H9 (cell line): ENCODE data around the gene TRAPPC8. TPM values are rescaled to one million over a fixed set of nuclear protein-coding genes. Genes with fewer than 3 reads are reported as not detected.

Experiments
- DNase-seq: peaks from one replicate; pipeline ENCODE4 v3.0.0-alpha.2; 2017
- H2AFZ ChIP-seq: one replicate; pipeline ENCODE4 v1.6.1; 2013; ENCODE audit warnings: mild to moderate bottlenecking, low read length, control low read depth, moderate library complexity
- H2AK5ac ChIP-seq: 2 replicates; pipeline ENCODE4 v1.6.1; 2013; ENCODE audit warnings: low read length, control low read depth, mixed read lengths; ENCODE audit not compliant: insufficient read length
- H2BK120ac ChIP-seq: one replicate; pipeline ENCODE4 v1.6.1; 2013; ENCODE audit warnings: low read depth, mild to moderate bottlenecking, low read length, control low read depth, inconsistent platforms; ENCODE audit not compliant: poor library complexity, severe bottlenecking
- H2BK12ac ChIP-seq: 2 replicates; pipeline ENCODE4 v1.6.1; 2013; ENCODE audit warnings: low read length, control low read depth, mixed read lengths, low read depth; ENCODE audit not compliant: insufficient read length
- H2BK15ac ChIP-seq: 2 replicates; pipeline ENCODE4 v1.6.1; 2013; ENCODE audit warnings: low read depth, low read length, control low read depth
- H2BK20ac ChIP-seq: one replicate; pipeline ENCODE4 v1.6.1; 2013; ENCODE audit warnings: low read depth, mild to moderate bottlenecking, low read length, control low read depth, inconsistent platforms; ENCODE audit not compliant: poor library complexity, severe bottlenecking
- H2BK5ac ChIP-seq: 2 replicates; pipeline ENCODE4 v1.6.1; 2013; ENCODE audit warnings: low read length, control low read depth, mixed read lengths; ENCODE audit not compliant: insufficient read length
- H3K14ac ChIP-seq: 2 replicates; pipeline ENCODE4 v1.6.1; 2013; ENCODE audit warnings: low read length, control low read depth; ENCODE audit not compliant: insufficient read depth
- H3K18ac ChIP-seq: 2 replicates; pipeline ENCODE4 v1.6.1; 2013; ENCODE audit warnings: low read depth, mild to moderate bottlenecking, mixed read lengths, low read length, control low read depth; ENCODE audit not compliant: insufficient read length
- H3K23ac ChIP-seq: 2 replicates; pipeline ENCODE4 v1.6.1; 2013; ENCODE audit warnings: low read length, control low read depth, mixed read lengths, low read depth; ENCODE audit not compliant: insufficient read length
- H3K23me2 ChIP-seq: 2 replicates; pipeline ENCODE4 v1.6.1; 2013; ENCODE audit warnings: low read depth, mild to moderate bottlenecking, mixed read lengths, low read length, control low read depth; ENCODE audit not compliant: insufficient read length, poor library complexity, severe bottlenecking
- H3K27ac ChIP-seq: 2 replicates; pipeline ENCODE4 v1.5.1; 2013; ENCODE audit warnings: low read length, control low read depth, mixed read lengths, low read depth; ENCODE audit not compliant: insufficient read length
- H3K27me3 ChIP-seq: 2 replicates; pipeline ENCODE4 v1.6.1; 2013; ENCODE audit warnings: low read length, control low read depth, inconsistent platforms; ENCODE audit not compliant: insufficient read depth
- H3K4ac ChIP-seq: 2 replicates; pipeline ENCODE4 v1.6.1; 2013; ENCODE audit warnings: low read depth, mild to moderate bottlenecking, control low read depth, inconsistent platforms, low read length, moderate library complexity
- H3K4me1 ChIP-seq: 2 replicates; pipeline ENCODE4 v1.6.1; 2013; ENCODE audit warnings: low read length, control low read depth, inconsistent platforms; ENCODE audit not compliant: insufficient read depth
- H3K4me2 ChIP-seq: 2 replicates; pipeline ENCODE4 v1.6.1; 2013; ENCODE audit warnings: low read length, control low read depth, mixed read lengths; ENCODE audit not compliant: insufficient read length, insufficient read depth
- H3K56ac ChIP-seq: 2 replicates; pipeline ENCODE4 v1.6.1; 2013; ENCODE audit warnings: low read depth, mild to moderate bottlenecking, mixed read lengths, low read length, control low read depth; ENCODE audit not compliant: insufficient read length
- H3K79me1 ChIP-seq: 2 replicates; pipeline ENCODE4 v1.6.1; 2013; ENCODE audit warnings: low read depth, mild to moderate bottlenecking, moderate library complexity, low read length, control low read depth, inconsistent platforms; ENCODE audit not compliant: insufficient read depth, poor library complexity, severe bottlenecking
- H3K79me2 ChIP-seq: 2 replicates; pipeline ENCODE4 v1.6.1; 2013; ENCODE audit warnings: low read length, control low read depth, inconsistent platforms; ENCODE audit not compliant: insufficient read depth
- H3K9ac ChIP-seq: 2 replicates; pipeline ENCODE4 v1.6.1; 2013; ENCODE audit warnings: low read length, control low read depth, mixed read lengths; ENCODE audit not compliant: insufficient read length; ENCODE audit errors: extremely low read depth
- H3K9me3 ChIP-seq: one replicate; pipeline ENCODE4 v1.6.1; 2013; ENCODE audit warnings: low read depth, low read length, inconsistent platforms; ENCODE audit not compliant: control insufficient read depth
- H3T11ph ChIP-seq: one replicate; pipeline ENCODE4 v1.6.1; 2013; ENCODE audit warnings: mild to moderate bottlenecking, low read length, control low read depth, inconsistent platforms
- H4K20me1 ChIP-seq: one replicate; pipeline ENCODE4 v1.6.1; 2013; ENCODE audit not compliant: control insufficient read depth, insufficient read length, insufficient read depth
- H4K5ac ChIP-seq: 2 replicates; pipeline ENCODE4 v1.6.1; 2013; ENCODE audit warnings: low read depth, mild to moderate bottlenecking, mixed read lengths, low read length, control low read depth; ENCODE audit not compliant: insufficient read length
- H4K8ac ChIP-seq: replicated peaks from 2 replicates; pipeline ENCODE4 v1.6.1; 2013; ENCODE audit warnings: low read length, control low read depth, mixed read lengths, low read depth; ENCODE audit not compliant: insufficient read length
- H4K91ac ChIP-seq: 2 replicates; pipeline ENCODE4 v1.6.1; 2013; ENCODE audit warnings: low read depth, mild to moderate bottlenecking, moderate library complexity, mixed read lengths, low read length, control low read depth; ENCODE audit not compliant: insufficient read length
- H3K27ac Mint-ChIP-seq, 3 experiments: 2 replicates in 2 of 3; 3 replicates in 1 of 3; pipeline ENCODE4 v1.8.0; 2020 to 2021; ENCODE audit warnings: mixed read lengths in 3 of 3, mild to moderate bottlenecking in 1 of 3, moderate library complexity in 1 of 3
- H3K27me3 Mint-ChIP-seq: 2 replicates; pipeline ENCODE4 v1.8.0; 2021; ENCODE audit warnings: low read depth, mild to moderate bottlenecking, moderate library complexity, mixed read lengths
- H3K36me3 Mint-ChIP-seq, 3 experiments: 2 replicates in 2 of 3; 3 replicates in 1 of 3; pipeline ENCODE4 v1.8.0; 2020 to 2021; ENCODE audit warnings: low read depth in 3 of 3, mixed read lengths in 3 of 3; ENCODE audit not compliant: insufficient read depth in 1 of 3
- H3K4me1 Mint-ChIP-seq, 2 experiments: 2 replicates each; pipeline ENCODE4 v1.8.0; 2020; ENCODE audit warnings: mixed read lengths in 2 of 2
- H3K4me3 Mint-ChIP-seq, 2 experiments: 2 replicates in 1 of 2; 3 replicates in 1 of 2; pipeline ENCODE4 v1.8.0; 2020 to 2021; ENCODE audit warnings: mild to moderate bottlenecking in 2 of 2, mixed read lengths in 2 of 2, moderate library complexity in 1 of 2
- H3K9me3 Mint-ChIP-seq, 2 experiments: 2 replicates in 1 of 2; 3 replicates in 1 of 2; pipeline ENCODE4 v1.8.0; 2020; ENCODE audit warnings: mild to moderate bottlenecking in 2 of 2, mixed read lengths in 2 of 2, moderate library complexity in 1 of 2
- WGBS: extraction: QIAGEN DNeasy Blood & Tissue Kit; methylation state at CpG from one replicate; pipeline ENCODE4 v1.1.7; 2013; ENCODE audit warnings: missing lambda C conversion rate, low lambda C conversion rate, mixed read lengths; ENCODE audit not compliant: insufficient read length; ENCODE audit errors: extremely low coverage; 5-methylcytosine and 5-hydroxymethylcytosine counted together
- total RNA-seq: library from RNA; stranded (reverse); gene quantifications from 2 replicates; pipeline ENCODE4 v1.2.1, GENCODE V29; 2021
- TF ChIP-seq, protein P1 (sequence below): fragments of 200-600 bp; sonication (generic); conservative IDR thresholded peaks from 3 replicates; pipeline ENCODE4 v1.8.0; 2021; ENCODE audit warnings: antibody characterized with exemption, mild to moderate bottlenecking

The TRAPPC8 gene
- total RNA-seq, 1 experiment from 2014 or later = 40.4 TPM

GRCh38 chr18:31783059-31783458 lies 159.9 kb downstream of the TRAPPC8 start:
- Mint-ChIP-seq H3K4me1 (peaks cover 0 to 4% of the 10 kb centered on the region in 2 experiments; a peak in 1 of 4 replicates), H3K27ac (no peak overlapping the region), H3K9me3 (peaks cover 14 to 18% of the 10 kb centered on the region in 2 experiments), H3K36me3 (peaks cover 9 to 14% (median 13%) of the 10 kb centered on the region in 3 experiments), H3K27me3 (no peaks in the 10 kb centered on the region), H3K4me3 (no peak overlapping the region)
- H3K27ac ChIP-seq = no peak overlapping the region
- no peaks in the 10 kb centered on the region for H3K27me3 ChIP-seq
- H2BK12ac ChIP-seq = no peak overlapping the region
- H3K56ac ChIP-seq = no peak overlapping the region
- no peaks in the 10 kb centered on the region for H3K79me2 ChIP-seq
- no peak overlapping the region for H3T11ph ChIP-seq
- H2BK120ac ChIP-seq = no peak overlapping the region
- H2AFZ ChIP-seq = no peak overlapping the region
- no peak overlapping the region for H3K18ac ChIP-seq
- DNase-seq = no peak
- no peak overlapping the region for H4K5ac ChIP-seq
- no peaks in the 10 kb centered on the region for H3K79me1 ChIP-seq
- no peak overlapping the region for H3K4ac ChIP-seq
- H2BK5ac ChIP-seq = no peak overlapping the region
- no peaks in the 10 kb centered on the region for H3K9me3 ChIP-seq
- H4K20me1 ChIP-seq = no peaks in the 10 kb centered on the region
- H3K9ac ChIP-seq = no peak overlapping the region
- no peaks in the 10 kb centered on the region for H3K23me2 ChIP-seq
- no peak overlapping the region for H4K91ac ChIP-seq
- no peak overlapping the region for H2BK20ac ChIP-seq
- H3K23ac ChIP-seq = no peak overlapping the region
- no peak overlapping the region for H2AK5ac ChIP-seq
- no peaks in the 10 kb centered on the region; the same call in 1 of the 2 replicates for H3K4me1 ChIP-seq
- WGBS = no CpG with 5 or more reads among the region's 3 CpGs
- TF ChIP-seq, protein P1, sequence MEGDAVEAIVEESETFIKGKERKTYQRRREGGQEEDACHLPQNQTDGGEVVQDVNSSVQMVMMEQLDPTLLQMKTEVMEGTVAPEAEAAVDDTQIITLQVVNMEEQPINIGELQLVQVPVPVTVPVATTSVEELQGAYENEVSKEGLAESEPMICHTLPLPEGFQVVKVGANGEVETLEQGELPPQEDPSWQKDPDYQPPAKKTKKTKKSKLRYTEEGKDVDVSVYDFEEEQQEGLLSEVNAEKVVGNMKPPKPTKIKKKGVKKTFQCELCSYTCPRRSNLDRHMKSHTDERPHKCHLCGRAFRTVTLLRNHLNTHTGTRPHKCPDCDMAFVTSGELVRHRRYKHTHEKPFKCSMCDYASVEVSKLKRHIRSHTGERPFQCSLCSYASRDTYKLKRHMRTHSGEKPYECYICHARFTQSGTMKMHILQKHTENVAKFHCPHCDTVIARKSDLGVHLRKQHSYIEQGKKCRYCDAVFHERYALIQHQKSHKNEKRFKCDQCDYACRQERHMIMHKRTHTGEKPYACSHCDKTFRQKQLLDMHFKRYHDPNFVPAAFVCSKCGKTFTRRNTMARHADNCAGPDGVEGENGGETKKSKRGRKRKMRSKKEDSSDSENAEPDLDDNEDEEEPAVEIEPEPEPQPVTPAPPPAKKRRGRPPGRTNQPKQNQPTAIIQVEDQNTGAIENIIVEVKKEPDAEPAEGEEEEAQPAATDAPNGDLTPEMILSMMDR = no peak
- H4K8ac ChIP-seq = no peak overlapping the region
- H3K4me2 ChIP-seq = no peak overlapping the region
- no peak overlapping the region for H2BK15ac ChIP-seq
- H3K14ac ChIP-seq = no peak overlapping the region

Other genes starting within 250 kb of the TRAPPC8 start
- not detected in 2 replicates for gene SLC25A52, start 182.2 kb downstream of the TRAPPC8 start, total RNA-seq
- 8.3 and 9.4 TPM in 2 replicates for gene RNF125, start 75.7 kb upstream of the TRAPPC8 start, total RNA-seq
- 73.5 and 80.9 TPM in 2 replicates for gene RNF138, start 148.7 kb upstream of the TRAPPC8 start, total RNA-seq
- not detected in 2 replicates for gene MEP1B, start 246.9 kb upstream of the TRAPPC8 start, total RNA-seq